ENCODE measurements around the gene FSTL4.

- TF ChIP-seq, protein P1, sequence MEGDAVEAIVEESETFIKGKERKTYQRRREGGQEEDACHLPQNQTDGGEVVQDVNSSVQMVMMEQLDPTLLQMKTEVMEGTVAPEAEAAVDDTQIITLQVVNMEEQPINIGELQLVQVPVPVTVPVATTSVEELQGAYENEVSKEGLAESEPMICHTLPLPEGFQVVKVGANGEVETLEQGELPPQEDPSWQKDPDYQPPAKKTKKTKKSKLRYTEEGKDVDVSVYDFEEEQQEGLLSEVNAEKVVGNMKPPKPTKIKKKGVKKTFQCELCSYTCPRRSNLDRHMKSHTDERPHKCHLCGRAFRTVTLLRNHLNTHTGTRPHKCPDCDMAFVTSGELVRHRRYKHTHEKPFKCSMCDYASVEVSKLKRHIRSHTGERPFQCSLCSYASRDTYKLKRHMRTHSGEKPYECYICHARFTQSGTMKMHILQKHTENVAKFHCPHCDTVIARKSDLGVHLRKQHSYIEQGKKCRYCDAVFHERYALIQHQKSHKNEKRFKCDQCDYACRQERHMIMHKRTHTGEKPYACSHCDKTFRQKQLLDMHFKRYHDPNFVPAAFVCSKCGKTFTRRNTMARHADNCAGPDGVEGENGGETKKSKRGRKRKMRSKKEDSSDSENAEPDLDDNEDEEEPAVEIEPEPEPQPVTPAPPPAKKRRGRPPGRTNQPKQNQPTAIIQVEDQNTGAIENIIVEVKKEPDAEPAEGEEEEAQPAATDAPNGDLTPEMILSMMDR (IDR thresholded peaks at IDR 0.05; ENCODE audit: low read length): no peak
- no peak for TF ChIP-seq EZH2 (IDR thresholded peaks at IDR 0.05; ENCODE audit: borderline replicate concordance, low read length)
Measured at GRCh38 chr5:133432956-133433532, 179.3 kb downstream of the FSTL4 start.
